GM12891 (cell line): ENCODE data around the gene TLE1.

ENCODE experiments used
- DNase-seq: peaks from one replicate; pipeline ENCODE4 v3.0.0; 2011; ENCODE audit warnings: low spot score; ENCODE audit not compliant: insufficient read length
- FAIRE-seq: peaks from 2 replicates; lab custom pipeline; 2011; peaks lifted over from hg19 to GRCh38; lab: Jason Lieb, UNC
- PAX5 ChIP-seq: IDR thresholded peaks from 2 replicates; pipeline ENCODE4 v1.6.1; 2011; ENCODE audit warnings: low read length, moderate library complexity, mild to moderate bottlenecking; ENCODE audit not compliant: insufficient read depth, severe bottlenecking
- POLR2A ChIP-seq: IDR thresholded peaks from 2 replicates; pipeline ENCODE4 v1.6.1; 2011; ENCODE audit warnings: low read depth, low read length, control low read depth
- POLR2AphosphoS5 ChIP-seq: IDR thresholded peaks from 2 replicates; pipeline ENCODE4 v1.6.1; 2011; ENCODE audit warnings: low read depth, low read length, control low read depth
- POU2F2 ChIP-seq: IDR thresholded peaks from 2 replicates; pipeline ENCODE4 v1.6.1; 2011; ENCODE audit warnings: low read depth, mild to moderate bottlenecking, control low read depth, low read length, moderate library complexity
- SPI1 ChIP-seq: IDR thresholded peaks from 2 replicates; pipeline ENCODE4 v1.6.1; 2011; ENCODE audit warnings: low read depth, low read length, control low read depth
- TAF1 ChIP-seq: IDR thresholded peaks from 2 replicates; pipeline ENCODE4 v1.6.1; 2011; ENCODE audit warnings: low read depth, low read length, control low read depth

The TLE1 gene

GRCh38 chr9:81543695-81544094 lies 145.7 kb downstream of the TLE1 start:
- FAIRE-seq (no peak), DNase-seq (no peak)
- TF ChIP-seq POLR2AphosphoS5: no peak
- TF ChIP-seq PAX5: no peak
- TF ChIP-seq POLR2A: no peak
- no peak for TF ChIP-seq TAF1
- TF ChIP-seq SPI1: no peak
- no peak for TF ChIP-seq POU2F2

GRCh38 chr9:81542118-81542889 lies 147.0 kb downstream of the TLE1 start:
- FAIRE-seq: no peak
- no peak for DNase-seq
- no peak for TF ChIP-seq POLR2AphosphoS5
- TF ChIP-seq TAF1: no peak
- TF ChIP-seq POLR2A: no peak
- TF ChIP-seq SPI1: no peak
- TF ChIP-seq POU2F2: no peak
- no peak for TF ChIP-seq PAX5

- FAIRE-seq: no peak
- DNase-seq: no peak
- TF ChIP-seq POLR2A (no peak), POU2F2 (no peak), TAF1 (no peak), POLR2AphosphoS5 (no peak), PAX5 (no peak), SPI1 (no peak)
These were observed 149.1 kb downstream of the TLE1 start for GRCh38 chr9:81540142-81540710.

- FAIRE-seq: no peak
- TF ChIP-seq POU2F2 (no peak), TAF1 (no peak), SPI1 (no peak), PAX5 (no peak), POLR2A (no peak), POLR2AphosphoS5 (no peak)
These were observed 150.0 kb downstream of the TLE1 start for GRCh38 chr9:81539317-81539716.

GRCh38 chr9:81538890-81539289 lies 150.5 kb downstream of the TLE1 start:
- no peak for DNase-seq
- FAIRE-seq: no peak
- TF ChIP-seq POLR2AphosphoS5: no peak
- no peak for TF ChIP-seq PAX5

More at GRCh38 chr9:81539317-81539716, 150.0 kb downstream of the TLE1 start:
- no peak for DNase-seq

GRCh38 chr9:81537964-81538363 lies 151.4 kb downstream of the TLE1 start:
- no peak for TF ChIP-seq POLR2AphosphoS5
- TF ChIP-seq TAF1: no peak
- TF ChIP-seq SPI1: no peak
- TF ChIP-seq POLR2A: no peak
- no peak for TF ChIP-seq PAX5
- TF ChIP-seq POU2F2: no peak
- FAIRE-seq: no peak

GRCh38 chr9:81536242-81537025 lies 152.9 kb downstream of the TLE1 start:
- no peak for DNase-seq
- FAIRE-seq: no peak
- TF ChIP-seq SPI1 (no peak), POLR2AphosphoS5 (no peak), POLR2A (no peak), POU2F2 (no peak), TAF1 (no peak), PAX5 (no peak)

More at GRCh38 chr9:81537964-81538363, 151.4 kb downstream of the TLE1 start:
- DNase-seq: no peak

GRCh38 chr9:81535542-81536241 lies 153.7 kb downstream of the TLE1 start:
- TF ChIP-seq POU2F2 (no peak), POLR2AphosphoS5 (no peak), SPI1 (no peak), PAX5 (no peak), TAF1 (no peak), POLR2A (no peak)
- FAIRE-seq: no peak
- no peak for DNase-seq
